ENCODE results near the gene STARD3NL.
A peak's percentile ranks its signal among the peaks of the same experiment; 100 is the strongest.
"Not testable (repeated sequence)": the region's sequence is repeated elsewhere in the genome, so short reads cannot be mapped to it uniquely, and the experiment has no call there.

STARD3NL gene, protein sequence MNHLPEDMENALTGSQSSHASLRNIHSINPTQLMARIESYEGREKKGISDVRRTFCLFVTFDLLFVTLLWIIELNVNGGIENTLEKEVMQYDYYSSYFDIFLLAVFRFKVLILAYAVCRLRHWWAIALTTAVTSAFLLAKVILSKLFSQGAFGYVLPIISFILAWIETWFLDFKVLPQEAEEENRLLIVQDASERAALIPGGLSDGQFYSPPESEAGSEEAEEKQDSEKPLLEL

DNA sequence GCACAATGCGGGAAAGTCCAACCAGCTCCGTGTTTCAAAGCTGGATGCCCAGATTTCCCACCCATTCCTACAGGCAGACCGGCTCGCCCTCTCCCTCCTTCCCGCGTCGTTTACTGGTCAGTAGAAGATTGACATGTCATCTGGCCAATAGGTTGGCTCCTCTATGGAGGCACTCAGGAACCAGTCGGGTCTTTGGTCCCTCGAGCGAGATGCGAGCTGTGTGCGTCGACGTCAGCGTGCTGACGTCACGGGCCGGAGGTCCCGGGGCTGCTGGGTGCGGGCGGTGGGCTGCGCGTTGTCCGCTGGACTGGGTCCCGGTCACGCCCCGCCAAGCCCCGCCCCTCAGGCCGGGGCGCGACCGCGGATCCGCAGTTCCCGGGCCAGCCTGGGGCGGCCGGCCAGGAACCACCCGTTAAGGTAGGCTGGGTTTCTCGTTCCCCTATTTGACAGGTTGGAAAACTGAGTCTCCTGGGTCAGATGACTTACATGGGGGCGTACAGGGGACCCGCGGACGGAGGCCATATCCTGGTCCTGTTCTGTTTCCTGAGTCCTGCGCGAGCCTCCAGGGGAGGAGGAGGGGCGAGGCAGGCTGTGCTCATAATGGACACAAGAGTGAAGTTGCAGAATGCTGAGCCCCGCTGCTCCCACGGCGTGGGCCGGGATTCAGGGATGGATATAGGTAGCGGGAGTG, at the start of gene STARD3NL:
Gene STARD3NL (plus strand): TSS at position 242 of the 691 bp plus-strand sequence. CDS start 29,260 bp downstream, outside the sequence.
- DNase-seq, result peak; percentile 100

DNA sequence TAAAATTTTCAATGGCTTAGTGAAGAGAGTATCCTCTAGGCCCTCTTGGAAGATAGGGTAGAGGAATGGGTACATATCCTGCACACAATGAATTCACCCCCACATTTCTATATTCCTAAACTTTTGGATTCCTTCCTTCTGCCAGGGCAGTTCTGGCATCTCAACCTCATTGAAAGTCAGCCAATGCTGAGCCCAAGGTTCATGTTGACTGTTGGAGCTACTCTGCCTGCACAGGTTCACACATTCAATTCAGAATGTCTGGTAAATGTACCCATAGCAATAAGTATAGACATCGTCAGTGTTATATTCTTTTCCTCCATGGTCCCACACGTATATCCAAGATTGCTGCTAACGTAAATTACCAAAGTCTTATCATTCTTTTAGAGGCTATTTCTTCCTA, 48.9 kb upstream of the STARD3NL start:
- no peak for DNase-seq

DNA sequence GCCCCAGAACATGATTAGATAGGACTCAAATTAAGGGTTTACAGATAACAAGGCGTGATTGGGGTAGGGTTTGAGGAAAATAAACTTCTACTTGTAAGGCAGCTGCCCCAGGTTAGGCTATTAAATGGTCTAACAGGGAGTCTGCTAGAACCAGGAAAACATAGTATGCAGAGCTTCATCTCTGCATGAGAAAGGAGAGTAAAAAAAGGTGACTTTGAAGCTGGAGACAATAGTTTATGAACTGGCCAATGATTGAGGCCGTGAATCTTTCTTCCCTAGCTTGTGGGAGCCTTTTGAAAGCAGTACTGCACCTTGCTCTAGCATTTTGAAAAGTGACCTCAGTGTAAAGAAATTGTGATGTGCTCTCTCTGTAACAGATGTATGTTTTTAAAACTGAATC, 48.5 kb upstream of the STARD3NL start:
- DNase-seq, result no peak

DNA sequence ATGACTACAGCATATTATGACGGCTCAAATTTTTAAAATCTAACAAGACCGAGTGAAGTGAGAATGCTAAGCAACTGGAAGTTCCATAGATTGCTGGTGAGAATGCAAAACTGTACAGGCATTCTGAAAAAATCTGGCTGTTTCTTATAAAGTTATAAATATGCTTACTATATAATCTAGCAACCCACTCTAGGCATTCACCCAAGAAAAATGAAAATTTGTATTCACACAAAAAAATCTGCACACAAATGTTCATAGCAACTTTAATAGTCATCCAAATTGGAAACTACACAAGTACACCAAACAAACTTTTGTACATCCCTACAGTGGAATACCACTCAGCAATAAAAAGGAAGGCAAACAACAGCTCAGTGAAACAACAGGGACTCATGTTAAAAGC, 39.9 kb upstream of the STARD3NL start:
- no peak for DNase-seq

DNA sequence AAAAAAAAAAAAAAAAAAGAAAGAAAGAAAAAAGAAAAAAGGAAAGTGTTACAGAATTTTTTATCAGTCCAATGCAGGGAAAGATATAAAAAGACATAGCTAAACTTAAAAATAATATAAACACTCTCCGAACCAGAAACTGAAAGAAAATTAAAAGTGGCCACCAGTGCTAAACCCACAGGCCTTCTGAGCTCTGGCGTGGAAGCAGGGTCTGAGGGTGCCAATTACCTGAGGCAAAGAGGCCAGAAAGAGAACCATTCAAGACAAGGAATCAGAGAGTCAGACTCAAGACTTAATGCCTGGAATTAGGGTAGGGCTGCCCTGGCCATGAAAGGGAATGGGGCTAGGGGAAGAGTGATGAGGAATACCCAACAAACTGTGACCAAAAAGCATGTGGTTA, 36.9 kb upstream of the STARD3NL start:
- no peak for DNase-seq

DNA sequence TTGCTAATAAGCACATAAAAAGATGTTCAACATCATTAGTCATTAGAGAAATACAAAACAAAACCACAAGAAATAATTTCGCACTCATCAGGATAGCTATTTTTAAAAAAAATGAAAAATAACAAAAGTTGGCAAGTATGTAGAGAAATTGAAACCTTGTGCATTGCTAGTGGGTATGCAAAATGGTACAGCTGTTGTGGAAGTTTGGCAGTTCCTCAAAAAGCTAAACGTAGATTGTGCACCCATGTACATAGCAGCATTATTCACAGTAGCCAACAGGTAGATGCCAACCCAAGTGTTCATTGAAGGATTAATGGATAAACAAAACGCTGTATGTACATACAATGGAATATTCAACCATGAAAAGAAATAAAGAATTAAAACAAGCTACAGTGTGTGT, 35.3 kb upstream of the STARD3NL start:
- DNase-seq, result no peak

DNA sequence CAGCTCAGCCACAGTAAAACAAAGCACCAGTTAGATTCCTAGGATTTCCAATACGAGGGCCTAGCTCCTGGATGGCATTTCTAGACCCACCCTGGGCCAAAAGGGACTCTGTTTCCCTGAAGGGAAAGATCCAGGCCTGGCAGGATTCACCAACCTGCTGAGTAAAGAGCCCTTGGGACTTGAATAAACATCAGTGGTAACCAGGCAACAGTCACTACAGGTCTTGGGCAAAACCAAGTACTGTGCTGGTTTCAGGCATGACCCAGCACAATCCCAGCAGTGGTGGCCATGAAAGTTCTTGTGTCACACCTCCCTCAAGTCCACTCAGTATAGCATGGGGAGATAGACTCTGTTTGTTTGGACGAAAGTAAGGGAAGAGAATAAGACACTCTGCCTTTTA, 31.0 kb upstream of the STARD3NL start:
- DNase-seq, result peak in 1 of 2 experiments; percentile 11

DNA sequence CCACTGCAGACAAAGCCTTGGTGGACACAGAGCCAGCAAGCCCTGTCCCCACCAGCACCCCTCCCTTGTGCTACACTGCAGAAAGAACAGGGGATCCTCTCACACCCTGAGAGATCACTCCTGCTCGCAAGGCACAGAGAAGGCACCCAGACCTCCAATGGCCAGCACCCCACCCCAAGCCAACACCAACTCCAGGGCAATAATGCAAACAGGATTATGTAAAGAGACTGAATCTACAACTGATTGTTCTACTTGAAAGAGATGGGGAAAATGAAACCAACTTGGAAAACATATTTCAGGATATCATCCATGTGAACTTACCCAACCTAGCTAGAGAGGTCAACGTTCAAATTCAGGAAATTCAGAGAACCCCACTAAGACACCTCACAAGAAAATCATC, 26.5 kb upstream of the STARD3NL start:
- DNase-seq, result no peak

DNA sequence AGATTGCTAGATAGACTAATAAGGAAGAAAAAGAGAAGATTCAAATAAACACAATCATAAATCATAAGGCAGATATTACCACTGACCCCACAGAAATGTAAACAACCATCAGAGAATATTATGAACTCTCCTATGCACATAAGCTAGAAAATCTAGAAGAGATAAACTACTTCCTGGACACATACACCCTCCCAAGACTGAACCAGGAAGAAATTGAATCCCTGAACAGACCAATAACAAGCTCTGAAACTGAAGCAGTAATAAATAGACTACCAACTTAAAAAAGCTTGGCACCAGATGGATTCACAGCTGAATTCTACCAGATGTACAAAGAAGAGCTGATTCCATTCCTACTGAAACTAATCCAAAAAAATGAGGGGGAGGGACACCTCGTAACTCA, 24.5 kb upstream of the STARD3NL start:
- no peak for DNase-seq

DNA sequence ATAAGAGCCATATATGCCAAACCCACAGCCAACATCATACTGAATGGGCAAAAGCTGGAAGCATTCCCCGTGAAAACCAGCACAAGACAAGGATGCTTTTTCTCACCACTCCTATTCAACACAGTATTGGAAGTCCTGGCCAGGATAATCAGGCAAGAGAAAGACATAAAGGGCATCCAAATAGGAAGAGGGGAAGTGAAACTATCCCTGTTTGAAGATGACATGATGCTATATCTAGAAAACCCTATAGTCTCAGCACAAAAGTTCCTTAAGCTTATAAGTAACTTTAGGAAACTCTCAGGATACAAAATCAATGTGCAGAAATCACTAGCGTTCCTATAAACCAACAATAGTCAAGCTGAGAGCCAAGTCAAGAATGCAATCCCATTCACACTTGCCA, 23.8 kb upstream of the STARD3NL start:
- no peak for DNase-seq

DNA sequence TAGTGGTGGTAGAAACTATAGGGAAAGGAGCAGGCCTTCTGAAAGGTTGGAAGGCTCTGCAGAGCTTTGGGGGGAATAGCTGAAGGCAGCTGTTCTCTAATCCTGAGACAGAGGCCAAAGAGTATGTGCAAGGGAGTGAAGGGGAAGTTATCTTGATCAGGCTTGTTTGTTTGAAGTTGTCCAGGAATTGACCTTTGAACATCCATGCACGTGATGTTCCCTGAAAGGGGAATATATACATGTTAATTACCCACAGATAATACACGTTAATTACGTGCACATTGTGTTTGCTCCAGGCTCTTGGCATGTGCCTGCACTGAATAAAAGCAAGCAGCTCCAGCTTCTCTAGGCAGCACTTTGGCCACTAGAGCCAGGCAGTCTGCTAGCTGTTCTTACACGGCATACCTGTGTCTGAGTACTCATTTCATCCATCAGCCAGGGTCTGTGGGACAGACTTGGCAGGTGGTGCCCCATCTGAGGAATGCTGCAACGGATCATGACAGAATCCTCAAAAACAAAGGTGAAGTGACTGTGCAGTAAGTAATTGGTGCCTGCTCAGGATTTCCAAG, 18.0 kb upstream of the STARD3NL start:
- DNase-seq, result no peak

DNA sequence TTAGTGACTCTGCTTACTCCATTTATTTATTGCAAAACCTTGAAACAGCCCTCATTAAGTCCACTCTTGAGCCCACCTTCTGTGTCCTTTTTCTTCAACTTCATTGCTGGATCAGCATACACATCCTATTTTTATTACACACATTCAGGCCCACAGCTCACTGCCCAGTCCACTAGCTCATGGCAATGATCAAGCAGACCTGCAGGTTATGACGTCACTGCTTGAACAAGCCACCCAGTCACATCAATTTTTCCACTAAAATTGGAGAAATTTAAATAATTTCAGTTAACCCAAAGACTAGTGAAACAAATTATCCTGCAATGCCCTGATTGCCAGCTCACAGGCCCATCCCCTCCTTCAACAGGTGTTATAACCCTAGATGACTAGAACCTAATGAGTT, 16.0 kb upstream of the STARD3NL start:
- DNase-seq, result no peak

DNA sequence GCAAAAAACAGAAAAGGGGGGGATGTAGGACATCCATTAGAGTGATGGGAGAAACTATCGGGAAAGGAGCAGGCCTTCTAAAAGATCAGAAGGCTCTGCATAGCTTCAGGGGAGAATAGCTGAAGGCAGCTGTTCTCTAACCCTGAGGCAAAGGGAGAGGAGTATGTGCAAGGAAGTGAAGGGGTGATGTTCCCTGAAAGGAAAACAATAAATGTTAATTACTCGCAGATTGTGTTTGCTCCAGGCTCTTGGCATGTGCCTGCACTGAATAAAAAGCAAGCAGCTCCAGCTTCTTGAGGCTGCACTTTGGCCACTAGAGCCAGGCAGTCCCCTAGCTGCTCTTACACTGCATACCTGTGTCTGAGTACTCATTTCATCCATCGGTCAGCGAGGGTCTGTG, 14.4 kb upstream of the STARD3NL start:
- DNase-seq, result no peak

DNA sequence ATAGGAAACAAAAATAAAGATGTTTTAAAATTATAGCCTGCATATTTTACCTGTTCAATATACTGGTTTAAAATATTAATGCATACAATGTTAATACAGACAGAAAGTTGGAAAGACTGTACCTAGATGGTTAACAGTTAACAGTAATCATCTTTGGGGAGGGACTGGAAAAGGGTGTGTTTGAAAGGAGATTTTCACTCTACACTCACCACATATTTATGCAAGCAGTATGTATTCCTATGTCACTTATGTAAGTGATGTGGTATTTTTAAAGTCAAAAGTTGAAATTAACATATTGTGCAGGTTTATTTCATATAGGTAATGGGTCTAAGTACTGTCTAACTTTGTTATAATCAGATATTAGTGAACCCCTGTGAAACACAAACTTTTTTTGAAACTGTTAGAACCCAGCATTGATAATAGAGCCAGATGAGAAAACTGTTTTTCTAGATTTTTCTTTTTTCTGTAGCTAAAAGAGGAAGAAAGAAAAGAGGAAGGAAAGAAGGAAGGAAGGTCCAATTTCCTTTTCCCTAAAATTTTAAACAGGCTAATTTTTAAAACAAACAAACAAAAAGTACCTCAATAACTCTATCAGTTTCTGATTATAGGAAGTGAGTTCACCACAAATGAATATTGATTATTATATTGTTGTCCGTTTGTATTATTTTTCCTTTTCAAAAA, 9.0 kb upstream of the STARD3NL start:
- no peak for DNase-seq

DNA sequence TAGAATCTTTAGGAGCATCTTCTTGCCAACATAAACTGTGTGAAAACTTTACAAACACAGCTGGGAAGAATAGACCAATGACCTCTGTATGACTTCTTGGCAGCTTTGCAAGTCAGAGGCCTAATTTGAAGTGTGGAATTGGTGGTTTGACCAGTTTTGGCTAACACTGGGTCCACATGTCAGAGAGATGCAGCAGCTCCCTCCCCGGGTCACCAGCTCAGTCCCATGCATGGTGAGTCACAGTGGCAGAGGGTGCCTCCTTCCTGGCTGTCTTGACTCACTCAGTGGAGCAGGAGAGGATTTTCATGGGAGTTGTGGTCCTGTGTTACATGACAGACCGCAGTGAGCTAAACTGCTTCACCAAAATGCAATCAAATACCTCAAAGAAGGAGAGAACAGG, 8.2 kb upstream of the STARD3NL start:
- no peak for DNase-seq

DNA sequence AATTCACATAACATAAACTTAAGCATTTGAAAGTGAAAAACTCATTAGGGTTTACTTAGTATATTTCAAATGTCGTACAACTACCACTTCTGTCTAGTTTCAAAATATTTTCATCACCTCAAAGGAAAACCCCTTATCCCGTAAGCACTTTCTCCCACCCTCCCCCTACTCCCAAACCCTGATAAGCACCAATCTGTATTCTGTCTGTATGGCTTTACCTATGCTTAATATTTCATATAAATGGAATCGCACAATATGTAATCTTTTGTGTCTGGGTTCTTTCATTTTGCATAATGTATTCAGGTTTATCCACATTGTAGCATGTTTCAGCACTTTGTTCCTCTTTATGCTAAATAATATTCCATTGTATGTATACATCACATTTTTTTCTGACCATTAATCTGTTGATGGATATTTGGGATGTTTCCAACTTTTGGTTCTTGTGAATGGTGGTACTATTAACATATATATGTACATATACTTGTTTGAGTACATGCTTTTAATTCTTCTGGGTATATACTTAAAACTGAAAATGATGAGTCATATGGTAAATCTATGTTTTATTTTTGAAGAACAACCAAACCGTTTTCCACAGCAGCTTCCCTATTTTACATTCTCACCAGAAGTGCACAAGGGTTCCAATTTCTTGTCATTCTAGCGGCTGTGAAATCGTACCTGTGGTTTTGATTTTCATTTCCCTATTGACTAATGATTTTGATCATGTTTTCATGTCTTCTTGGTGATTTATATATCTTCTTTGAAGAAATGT, 6.2 kb upstream of the STARD3NL start:
- no peak for DNase-seq

DNA sequence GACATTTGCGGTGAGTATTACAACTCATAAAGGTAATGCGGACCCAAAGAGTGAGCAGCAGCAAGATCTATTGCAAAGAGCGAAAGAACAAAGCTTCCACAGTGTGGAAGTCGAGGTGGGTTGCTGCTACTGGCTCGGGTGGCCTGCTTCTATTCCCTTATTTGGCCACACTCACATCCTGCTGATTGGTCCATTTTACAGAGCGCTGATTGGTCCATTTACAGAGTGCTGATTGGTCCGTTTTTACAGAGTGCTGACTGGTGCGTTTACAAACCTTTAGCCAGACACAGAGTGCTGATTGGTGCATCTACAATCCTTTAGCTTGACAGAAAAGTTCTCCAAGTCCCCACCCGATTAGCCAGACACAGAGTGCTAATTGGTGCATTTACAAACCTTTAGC, 2.5 kb upstream of the STARD3NL start:
- not testable (repeated sequence) for DNase-seq

DNA sequence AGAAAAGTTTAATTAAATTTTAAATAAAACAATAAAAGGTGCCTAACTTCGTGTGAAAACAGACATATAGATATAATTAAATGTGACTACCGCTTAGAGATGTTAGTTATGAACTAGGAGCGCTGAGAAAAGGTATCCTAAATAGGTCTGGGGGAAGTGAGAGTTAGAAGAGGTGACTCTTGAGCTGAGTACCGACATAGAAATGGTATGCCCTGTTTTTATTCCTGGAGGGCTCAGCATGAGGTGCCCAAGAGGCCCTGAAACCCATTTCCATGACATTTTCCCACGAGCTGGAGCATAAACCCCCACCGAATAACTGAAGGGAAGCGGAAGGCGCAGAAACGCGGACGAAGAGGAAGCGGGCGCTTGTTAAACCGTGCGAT, 433 bp upstream of the STARD3NL start:
- no peak for DNase-seq

DNA sequence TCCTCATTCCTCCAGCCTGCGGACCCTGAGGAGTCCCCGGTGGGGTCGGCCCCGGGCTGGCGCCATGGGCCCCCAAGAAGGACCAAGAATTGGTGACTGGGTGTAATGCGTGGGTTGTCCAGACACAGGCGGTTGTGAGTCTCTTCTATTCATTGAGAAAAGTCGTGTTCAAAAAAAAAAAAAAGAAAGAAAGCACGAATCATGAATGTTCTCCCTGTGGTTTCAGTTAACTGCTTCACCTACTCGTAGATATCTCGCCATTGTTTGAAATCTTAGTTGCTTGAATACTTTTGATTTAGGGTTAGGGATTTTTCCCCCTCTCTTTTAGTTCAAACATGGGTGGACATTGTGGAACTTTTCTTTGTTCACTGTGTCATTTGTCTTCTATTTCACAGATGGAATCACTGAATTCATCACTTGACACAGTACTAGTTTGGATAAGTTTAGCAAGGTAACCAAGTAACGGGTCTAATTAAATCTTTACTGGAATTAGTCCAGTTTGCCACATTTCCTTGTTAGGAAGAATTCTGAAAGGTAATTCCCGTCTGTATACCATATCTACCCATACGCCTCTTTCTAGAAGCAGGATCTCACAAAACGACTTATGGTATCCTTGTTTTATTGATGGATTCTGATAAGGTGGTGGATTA, 775 bp downstream of the STARD3NL start:
- no peak for DNase-seq

DNA sequence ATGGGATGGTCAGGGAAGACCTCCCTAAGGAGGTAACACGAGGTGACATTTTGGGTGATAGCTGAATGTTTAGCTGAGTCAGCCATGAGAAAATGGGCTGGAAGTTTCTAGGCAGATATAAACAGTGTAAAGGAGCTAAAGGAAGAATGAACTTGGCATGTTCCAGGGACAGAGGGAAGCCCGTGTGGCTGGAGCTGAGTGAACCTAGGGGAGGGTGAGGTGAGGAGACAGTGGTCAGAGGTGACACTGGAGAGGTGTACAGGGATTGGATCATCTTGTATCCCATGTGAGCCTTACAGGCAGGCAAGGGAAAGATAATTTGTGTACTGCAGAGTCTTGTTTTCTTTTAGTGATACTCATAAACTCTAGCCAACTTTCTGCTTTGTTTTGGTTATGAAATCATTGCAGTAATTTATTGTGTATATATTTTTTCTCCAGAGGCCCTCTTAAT, 1.8 kb downstream of the STARD3NL start:
- no peak for DNase-seq

DNA sequence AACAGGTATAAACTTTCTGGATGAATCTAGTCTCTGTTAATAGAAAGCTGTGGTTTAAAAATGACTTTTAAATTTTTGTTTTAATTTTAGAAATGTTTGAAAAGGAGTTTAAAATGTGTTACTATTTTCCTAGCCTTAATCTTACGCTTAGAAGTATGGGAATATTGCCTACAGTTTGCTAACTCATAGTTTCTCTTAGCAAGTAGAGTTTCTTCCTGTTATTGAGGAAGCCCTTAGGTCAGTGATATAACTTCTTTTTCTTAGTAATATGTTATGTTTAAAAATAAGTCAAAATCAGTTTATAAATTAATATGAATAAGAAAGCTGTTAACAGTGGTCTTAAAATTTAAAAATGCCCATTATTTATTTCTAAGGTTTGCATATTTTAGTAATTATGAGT, 3.1 kb downstream of the STARD3NL start:
- no peak for DNase-seq

DNA sequence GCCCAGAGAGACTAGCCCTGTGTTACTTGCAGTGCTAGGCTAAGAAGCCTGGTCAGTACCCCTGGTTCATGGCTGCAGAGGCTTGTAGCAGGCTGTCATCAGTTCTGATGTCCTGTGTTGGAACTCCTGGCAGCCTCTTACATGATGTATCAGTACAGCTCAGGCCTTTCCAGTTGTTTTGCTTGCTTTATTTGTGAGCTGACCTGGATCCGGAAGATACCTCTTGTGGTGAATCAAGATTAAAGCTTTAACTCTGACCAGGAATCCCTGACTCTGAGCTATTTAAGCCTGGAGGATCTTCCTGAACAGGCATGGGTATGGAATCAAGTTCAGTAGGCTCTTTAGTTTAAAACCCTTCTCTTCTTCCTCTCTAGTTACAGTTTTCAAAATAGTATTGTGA, 4.4 kb downstream of the STARD3NL start:
- no peak for DNase-seq
